Measurements from ENCODE around the gene MPP1.

GRCh38 chrX:154735695-154736393 lies 69.4 kb downstream of the MPP1 start:
- TF ChIP-seq, protein P1, sequence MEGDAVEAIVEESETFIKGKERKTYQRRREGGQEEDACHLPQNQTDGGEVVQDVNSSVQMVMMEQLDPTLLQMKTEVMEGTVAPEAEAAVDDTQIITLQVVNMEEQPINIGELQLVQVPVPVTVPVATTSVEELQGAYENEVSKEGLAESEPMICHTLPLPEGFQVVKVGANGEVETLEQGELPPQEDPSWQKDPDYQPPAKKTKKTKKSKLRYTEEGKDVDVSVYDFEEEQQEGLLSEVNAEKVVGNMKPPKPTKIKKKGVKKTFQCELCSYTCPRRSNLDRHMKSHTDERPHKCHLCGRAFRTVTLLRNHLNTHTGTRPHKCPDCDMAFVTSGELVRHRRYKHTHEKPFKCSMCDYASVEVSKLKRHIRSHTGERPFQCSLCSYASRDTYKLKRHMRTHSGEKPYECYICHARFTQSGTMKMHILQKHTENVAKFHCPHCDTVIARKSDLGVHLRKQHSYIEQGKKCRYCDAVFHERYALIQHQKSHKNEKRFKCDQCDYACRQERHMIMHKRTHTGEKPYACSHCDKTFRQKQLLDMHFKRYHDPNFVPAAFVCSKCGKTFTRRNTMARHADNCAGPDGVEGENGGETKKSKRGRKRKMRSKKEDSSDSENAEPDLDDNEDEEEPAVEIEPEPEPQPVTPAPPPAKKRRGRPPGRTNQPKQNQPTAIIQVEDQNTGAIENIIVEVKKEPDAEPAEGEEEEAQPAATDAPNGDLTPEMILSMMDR (conservative IDR thresholded peaks at IDR 0.05): no peak
- no peak for TF ChIP-seq ZFX (IDR thresholded peaks at IDR 0.05)

Measured in C4-2B (cell line).